ENCODE results near the gene PTPRE. TPM values are rescaled to one million over a fixed set of nuclear protein-coding genes. Genes with fewer than 3 reads are reported as not detected.

Gene PTPRE
- total RNA-seq, 2 donors from 2014 or later: 23.7 to 31.3 TPM

- DNase-seq (no peak), ATAC-seq (replicated peaks in 1 of 2) (peak in 1 of 2 donors; percentile 27)
- Mint-ChIP-seq H3K4me3 (no peak overlapping the region), H3K27ac (peak overlapping the region; percentile 8), H3K4me1 (ENCODE audit: low read depth) (peaks cover 22% of the 10 kb centered on the region), H3K9me3 (peaks cover 0 to 8% of the 10 kb centered on the region in 2 donors), H3K27me3 (ENCODE audit: low read depth) (peaks cover 24% of the 10 kb centered on the region), H3K36me3 (ENCODE audit: insufficient read depth in 2 of 2) (no peaks in the 10 kb centered on the region)
Measured at GRCh38 chr10:127945948-127946711, 39.2 kb downstream of the PTPRE start.

GRCh38 chr10:127947211-127947610 is 40.3 kb downstream of the PTPRE start:
- Mint-ChIP-seq H3K4me1 (ENCODE audit: low read depth) (peaks cover 22% of the 10 kb centered on the region), H3K4me3 (no peak overlapping the region), H3K9me3 (peaks cover 0 to 8% of the 10 kb centered on the region in 2 donors), H3K36me3 (ENCODE audit: insufficient read depth in 2 of 2) (no peaks in the 10 kb centered on the region), H3K27ac (no peak overlapping the region), H3K27me3 (ENCODE audit: low read depth) (peaks cover 17% of the 10 kb centered on the region)
- ATAC-seq (replicated peaks in 1 of 2) (no peak), DNase-seq (no peak)

- peaks cover 16% of the 10 kb centered on the region for H3K4me1 Mint-ChIP-seq (ENCODE audit: low read depth)
- H3K27ac Mint-ChIP-seq: no peak overlapping the region
- no peak for ATAC-seq (replicated peaks in 1 of 2)
- DNase-seq: no peak
- H3K9me3 Mint-ChIP-seq: peaks cover 0 to 6% of the 10 kb centered on the region in 2 donors
- no peaks in the 10 kb centered on the region for H3K36me3 Mint-ChIP-seq (ENCODE audit: insufficient read depth in 2 of 2)
- peaks cover 10% of the 10 kb centered on the region for H3K27me3 Mint-ChIP-seq (ENCODE audit: low read depth)
- H3K4me3 Mint-ChIP-seq: no peak overlapping the region
Measured at GRCh38 chr10:127948791-127949190, 41.9 kb downstream of the PTPRE start.

GRCh38 chr10:127949831-127950230 is 42.9 kb downstream of the PTPRE start:
- no peak for ATAC-seq (replicated peaks in 1 of 2)
- H3K36me3 Mint-ChIP-seq (ENCODE audit: insufficient read depth in 2 of 2): no peaks in the 10 kb centered on the region
- H3K9me3 Mint-ChIP-seq: no peaks in the 10 kb centered on the region
- peaks cover 16% of the 10 kb centered on the region for H3K4me1 Mint-ChIP-seq (ENCODE audit: low read depth)
- peaks cover 6% of the 10 kb centered on the region for H3K27me3 Mint-ChIP-seq (ENCODE audit: low read depth)
- no peak overlapping the region for H3K27ac Mint-ChIP-seq
- DNase-seq: no peak
- no peak overlapping the region for H3K4me3 Mint-ChIP-seq

- Mint-ChIP-seq H3K27ac (no peak overlapping the region), H3K4me1 (ENCODE audit: low read depth) (no peaks in the 10 kb centered on the region), H3K4me3 (no peak overlapping the region)
Measured at GRCh38 chr10:127951861-127952574, 45.1 kb downstream of the PTPRE start.

GRCh38 chr10:127952575-127952869 is 45.6 kb downstream of the PTPRE start:
- Mint-ChIP-seq H3K27ac (no peak overlapping the region), H3K4me3 (no peak overlapping the region)
- peak in 1 of 2 donors; percentile 13 for ATAC-seq (replicated peaks in 1 of 2)

More at GRCh38 chr10:127951861-127952574, 45.1 kb downstream of the PTPRE start:
- peaks cover 3 to 4% of the 10 kb centered on the region in 2 donors for H3K9me3 Mint-ChIP-seq
- no peak for ATAC-seq (replicated peaks in 1 of 2)
- peaks cover 0 to 2% of the 10 kb centered on the region in 2 donors for H3K36me3 Mint-ChIP-seq (ENCODE audit: insufficient read depth in 2 of 2)
- DNase-seq: no peak
- H3K27me3 Mint-ChIP-seq (ENCODE audit: low read depth): peaks cover 14% of the 10 kb centered on the region

GRCh38 chr10:127952918-127953317 is 46.0 kb downstream of the PTPRE start:
- Mint-ChIP-seq H3K27ac (no peak overlapping the region), H3K27me3 (ENCODE audit: low read depth) (peaks cover 23% of the 10 kb centered on the region), H3K4me1 (ENCODE audit: low read depth) (no peaks in the 10 kb centered on the region), H3K4me3 (no peak overlapping the region), H3K36me3 (ENCODE audit: insufficient read depth in 2 of 2) (peaks cover 0 to 2% of the 10 kb centered on the region in 2 donors), H3K9me3 (peaks cover 3 to 4% of the 10 kb centered on the region in 2 donors)
- ATAC-seq (replicated peaks in 1 of 2) (no peak), DNase-seq (no peak)

More at GRCh38 chr10:127952575-127952869, 45.6 kb downstream of the PTPRE start:
- no peak for DNase-seq
- Mint-ChIP-seq H3K36me3 (ENCODE audit: insufficient read depth in 2 of 2) (peaks cover 0 to 2% of the 10 kb centered on the region in 2 donors), H3K9me3 (peaks cover 3 to 4% of the 10 kb centered on the region in 2 donors), H3K27me3 (ENCODE audit: low read depth) (peaks cover 19% of the 10 kb centered on the region), H3K4me1 (ENCODE audit: low read depth) (no peaks in the 10 kb centered on the region)

- no peaks in the 10 kb centered on the region for H3K4me1 Mint-ChIP-seq (ENCODE audit: low read depth)
- H3K36me3 Mint-ChIP-seq (ENCODE audit: insufficient read depth in 2 of 2): peaks cover 0 to 2% of the 10 kb centered on the region in 2 donors
- no peak overlapping the region for H3K4me3 Mint-ChIP-seq
- H3K27me3 Mint-ChIP-seq (ENCODE audit: low read depth): peaks cover 28% of the 10 kb centered on the region
- ATAC-seq (replicated peaks in 1 of 2) (no peak), DNase-seq (no peak)
- no peak overlapping the region for H3K27ac Mint-ChIP-seq
- peaks cover 3 to 4% of the 10 kb centered on the region in 2 donors for H3K9me3 Mint-ChIP-seq
Measured at GRCh38 chr10:127953876-127954275, 47.0 kb downstream of the PTPRE start.

- H3K27ac Mint-ChIP-seq: no peak overlapping the region
- ATAC-seq (replicated peaks in 1 of 2): no peak
Measured at GRCh38 chr10:127959428-127959827, 52.5 kb downstream of the PTPRE start.

GRCh38 chr10:127961071-127961470 is 54.2 kb downstream of the PTPRE start:
- no peaks in the 10 kb centered on the region for H3K9me3 Mint-ChIP-seq
- ATAC-seq (replicated peaks in 1 of 2) (no peak), DNase-seq (no peak)
- no peaks in the 10 kb centered on the region for H3K36me3 Mint-ChIP-seq (ENCODE audit: insufficient read depth in 2 of 2)
- H3K4me3 Mint-ChIP-seq: no peak overlapping the region
- H3K27ac Mint-ChIP-seq: no peak overlapping the region
- peaks cover 29% of the 10 kb centered on the region for H3K27me3 Mint-ChIP-seq (ENCODE audit: low read depth)
- no peaks in the 10 kb centered on the region for H3K4me1 Mint-ChIP-seq (ENCODE audit: low read depth)

More at GRCh38 chr10:127959428-127959827, 52.5 kb downstream of the PTPRE start:
- DNase-seq: no peak
- H3K27me3 Mint-ChIP-seq (ENCODE audit: low read depth): peaks cover 29% of the 10 kb centered on the region
- no peaks in the 10 kb centered on the region for H3K4me1 Mint-ChIP-seq (ENCODE audit: low read depth)
- no peak overlapping the region for H3K4me3 Mint-ChIP-seq
- peaks cover 0 to 2% of the 10 kb centered on the region in 2 donors for H3K36me3 Mint-ChIP-seq (ENCODE audit: insufficient read depth in 2 of 2)
- H3K9me3 Mint-ChIP-seq: peaks cover 3 to 4% of the 10 kb centered on the region in 2 donors

- Mint-ChIP-seq H3K4me1 (ENCODE audit: low read depth) (no peaks in the 10 kb centered on the region), H3K27me3 (ENCODE audit: low read depth) (peaks cover 19% of the 10 kb centered on the region), H3K4me3 (no peak overlapping the region), H3K9me3 (no peaks in the 10 kb centered on the region), H3K36me3 (ENCODE audit: insufficient read depth in 2 of 2) (no peaks in the 10 kb centered on the region), H3K27ac (no peak overlapping the region)
- DNase-seq: no peak
- ATAC-seq (replicated peaks in 1 of 2): no peak
Measured at GRCh38 chr10:127962205-127962604, 55.3 kb downstream of the PTPRE start.

GRCh38 chr10:127963136-127963535 is 56.2 kb downstream of the PTPRE start:
- Mint-ChIP-seq H3K4me3 (no peak overlapping the region), H3K27me3 (ENCODE audit: low read depth) (peaks cover 10% of the 10 kb centered on the region), H3K9me3 (no peaks in the 10 kb centered on the region), H3K4me1 (ENCODE audit: low read depth) (no peaks in the 10 kb centered on the region), H3K36me3 (ENCODE audit: insufficient read depth in 2 of 2) (no peaks in the 10 kb centered on the region), H3K27ac (no peak overlapping the region)
- no peak for ATAC-seq (replicated peaks in 1 of 2)
- no peak for DNase-seq

- Mint-ChIP-seq H3K4me3 (no peak overlapping the region), H3K27me3 (ENCODE audit: low read depth) (peaks cover 5% of the 10 kb centered on the region), H3K4me1 (ENCODE audit: low read depth) (no peaks in the 10 kb centered on the region), H3K27ac (no peak overlapping the region), H3K9me3 (no peaks in the 10 kb centered on the region), H3K36me3 (ENCODE audit: insufficient read depth in 2 of 2) (no peaks in the 10 kb centered on the region)
- no peak for ATAC-seq (replicated peaks in 1 of 2)
- DNase-seq: no peak
Measured at GRCh38 chr10:127964621-127965020, 57.7 kb downstream of the PTPRE start.
